ENCODE measurements around the gene IFNLR1. TPM values are rescaled to one million over a fixed set of nuclear protein-coding genes. Genes with fewer than 3 reads are reported as not detected.

Gene IFNLR1
- total RNA-seq, 4 donors from 2014 or later, result 0.93 to 2.8 (median 1.2) TPM

GRCh38 chr1:24161270-24161669 lies 25.8 kb downstream of the IFNLR1 start:
- no peak overlapping the region for H3K4me3 ChIP-seq
- H3K27ac ChIP-seq, result no peak overlapping the region
- H3K4me1 ChIP-seq, result no peaks in the 10 kb centered on the region
- H3K27me3 ChIP-seq, result peaks cover 8% of the 10 kb centered on the region
- H3K9me3 ChIP-seq, result no peaks in the 10 kb centered on the region
- no peaks in the 10 kb centered on the region for H3K36me3 ChIP-seq
- TF ChIP-seq POLR2A (IDR thresholded peaks at IDR 0.05), result no peak
- no peak for TF ChIP-seq POLR2AphosphoS5 (IDR thresholded peaks at IDR 0.05)
- no peak for TF ChIP-seq CTCF (IDR thresholded peaks at IDR 0.05)
- TF ChIP-seq EP300 (IDR thresholded peaks at IDR 0.05), result no peak
- ATAC-seq, result no peak
- WGBS, 2 donors (ENCODE audit: low coverage in 1 of 2), result no CpG with 5 or more reads among the region's 4 CpGs

- Histone ChIP-seq H3K27me3 (peaks cover 15% of the 10 kb centered on the region), H3K36me3 (no peaks in the 10 kb centered on the region), H3K9me3 (no peaks in the 10 kb centered on the region), H3K4me1 (no peaks in the 10 kb centered on the region), H3K4me3 (no peak overlapping the region), H3K27ac (no peak overlapping the region)
- WGBS, 2 donors (ENCODE audit: low coverage in 1 of 2), result 93 to 100% methylated on average over 2 to 4 of the region's 5 CpGs
- TF ChIP-seq EP300 (IDR thresholded peaks at IDR 0.05) (no peak), CTCF (IDR thresholded peaks at IDR 0.05) (no peak), POLR2AphosphoS5 (IDR thresholded peaks at IDR 0.05) (no peak), POLR2A (IDR thresholded peaks at IDR 0.05) (no peak)
- no peak for ATAC-seq
Observed at GRCh38 chr1:24159366-24159765, 27.7 kb downstream of the IFNLR1 start.

- no peak for ATAC-seq
- Histone ChIP-seq H3K36me3 (no peaks in the 10 kb centered on the region), H3K9me3 (no peaks in the 10 kb centered on the region), H3K27me3 (peaks cover 18% of the 10 kb centered on the region), H3K4me1 (no peaks in the 10 kb centered on the region), H3K4me3 (no peak overlapping the region), H3K27ac (no peak overlapping the region)
- WGBS, 2 donors (ENCODE audit: low coverage in 1 of 2), result 94% methylated on average over 3 of the region's 6 CpGs; no CpG with 5 or more reads in 1 of the 2 donors
- TF ChIP-seq POLR2AphosphoS5 (IDR thresholded peaks at IDR 0.05), result no peak
- TF ChIP-seq CTCF (IDR thresholded peaks at IDR 0.05), result no peak
- no peak for TF ChIP-seq EP300 (IDR thresholded peaks at IDR 0.05)
- TF ChIP-seq POLR2A (IDR thresholded peaks at IDR 0.05), result no peak
Observed at GRCh38 chr1:24157918-24158481, 29.1 kb downstream of the IFNLR1 start.

- TF ChIP-seq EP300 (IDR thresholded peaks at IDR 0.05) (no peak), POLR2A (IDR thresholded peaks at IDR 0.05) (no peak), POLR2AphosphoS5 (IDR thresholded peaks at IDR 0.05) (no peak), CTCF (IDR thresholded peaks at IDR 0.05) (no peak)
- Histone ChIP-seq H3K27me3 (peaks cover 31% of the 10 kb centered on the region), H3K4me3 (no peak overlapping the region), H3K4me1 (no peaks in the 10 kb centered on the region), H3K36me3 (no peaks in the 10 kb centered on the region), H3K27ac (no peak overlapping the region), H3K9me3 (no peaks in the 10 kb centered on the region)
- 80 to 97% methylated on average over 2 to 6 of the region's 18 CpGs for WGBS, 2 donors (ENCODE audit: low coverage in 1 of 2)
- ATAC-seq, result no peak
Observed at GRCh38 chr1:24156542-24157260, 30.4 kb downstream of the IFNLR1 start.
